Activated T-helper 1 cell treated with Interleukin-2 at 50 U/mL for 16 hours (primary cell): ENCODE results near the gene ACY1.

ENCODE experiments used
- DNase-seq: peaks from one replicate; pipeline ENCODE4 v3.0.0-alpha.2; 2020; ENCODE audit warnings: low read depth

Gene ACY1

DNA sequence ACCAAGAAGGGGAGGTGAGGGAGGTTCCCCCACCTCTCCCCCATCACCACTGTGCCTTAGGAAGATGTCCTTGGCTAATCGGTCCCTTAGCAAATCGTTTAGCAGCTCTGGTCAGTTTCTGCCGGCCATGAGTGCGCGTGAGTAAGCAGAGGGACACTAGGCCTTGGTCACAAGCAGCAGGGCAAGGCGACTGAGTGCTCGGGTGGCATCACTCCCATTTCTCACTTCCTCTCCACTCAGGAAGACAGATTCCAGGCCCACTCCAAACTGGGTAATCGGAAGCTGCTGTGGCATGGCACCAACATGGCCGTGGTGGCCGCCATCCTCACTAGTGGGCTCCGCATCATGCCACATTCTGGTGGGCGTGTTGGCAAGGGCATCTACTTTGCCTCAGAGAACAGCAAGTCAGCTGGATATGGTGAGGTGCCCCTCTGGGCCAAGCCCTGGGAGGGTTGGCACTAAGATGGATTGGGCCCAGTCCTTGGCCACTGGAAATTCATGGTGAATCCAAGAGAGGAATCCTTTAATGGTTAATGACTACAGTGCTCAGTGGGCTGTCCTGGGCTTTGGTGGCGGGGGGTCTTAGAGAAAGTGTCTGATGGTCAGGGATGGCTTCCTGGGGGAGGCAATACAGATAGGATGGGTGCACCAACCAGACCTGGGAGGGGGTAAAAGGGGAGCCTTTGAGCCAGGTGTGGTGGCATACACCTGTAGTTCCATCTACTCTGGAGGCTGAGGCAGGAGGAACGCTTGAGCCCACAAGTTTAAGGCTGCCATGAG lies 37.2 kb upstream of the ACY1 start:
- DNase-seq, result no peak

- no peak for DNase-seq
These were observed 36.5 kb upstream of the ACY1 start for GRCh38 chr3:51946796-51947195.

- no peak for DNase-seq
These were observed 36.0 kb upstream of the ACY1 start for GRCh38 chr3:51947215-51947900.

GRCh38 chr3:51948016-51948580 lies 35.2 kb upstream of the ACY1 start:
- no peak for DNase-seq

GRCh38 chr3:51949121-51949520 lies 34.2 kb upstream of the ACY1 start:
- DNase-seq, result no peak

- DNase-seq, result no peak
These were observed 32.4 kb upstream of the ACY1 start for GRCh38 chr3:51950899-51951298.

DNA sequence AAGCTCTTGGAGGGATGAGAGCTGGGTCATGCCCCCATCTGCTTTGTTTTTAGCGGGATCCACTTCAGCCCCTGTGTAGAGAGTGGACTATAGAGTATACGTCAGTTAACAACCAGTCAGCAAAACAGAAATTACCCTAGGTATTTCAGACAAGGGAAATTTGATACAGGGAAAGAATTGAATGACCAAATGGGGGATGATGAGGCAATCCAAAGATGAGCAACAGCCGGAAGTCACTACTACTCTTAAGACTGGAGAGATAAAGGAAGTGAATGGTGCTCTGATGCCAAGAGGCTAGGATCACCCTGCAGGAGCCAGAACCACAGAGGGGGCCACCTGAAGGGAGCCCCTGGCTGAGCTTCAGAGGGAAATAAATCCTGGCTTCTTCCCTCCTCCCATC lies 29.9 kb upstream of the ACY1 start:
- no peak for DNase-seq

DNA sequence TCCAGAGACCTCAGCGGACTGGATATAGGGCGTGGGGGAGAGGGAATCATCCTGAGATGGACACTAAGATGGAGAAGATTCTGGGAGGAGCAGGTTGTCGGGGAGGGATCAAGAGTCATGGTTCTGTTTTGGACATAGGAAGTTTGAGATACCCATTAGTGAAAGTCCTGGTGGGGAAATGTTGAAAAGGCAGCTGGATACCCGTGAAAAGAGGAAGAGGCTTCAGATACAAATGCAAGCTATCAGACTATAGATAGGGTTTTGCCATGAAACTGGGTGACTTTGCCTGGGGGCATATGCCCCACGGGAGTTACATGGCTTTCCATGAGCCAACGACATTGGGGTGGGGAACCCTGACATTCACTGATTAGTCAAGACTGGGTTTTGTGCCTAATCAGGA lies 29.2 kb upstream of the ACY1 start:
- DNase-seq, result no peak

DNA sequence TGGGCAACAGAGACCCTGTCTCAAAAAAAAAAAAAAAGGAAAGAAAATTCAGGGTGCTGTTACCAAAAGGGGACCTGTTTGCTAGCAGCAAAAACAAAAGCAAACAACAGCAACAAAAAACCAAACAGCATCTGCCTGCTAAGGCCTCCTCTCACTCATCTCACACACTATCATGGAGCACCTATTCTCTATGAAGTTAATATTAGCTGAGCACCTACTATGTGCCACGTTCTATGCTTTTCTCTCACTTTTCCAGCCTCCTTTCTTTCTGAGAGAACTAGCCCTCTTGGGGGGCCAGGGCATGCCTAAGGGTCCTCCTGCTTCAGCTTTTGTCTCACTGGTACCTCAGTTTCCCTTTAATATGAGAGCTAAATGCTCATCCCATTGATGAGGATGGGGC lies 28.6 kb upstream of the ACY1 start:
- DNase-seq, result no peak

GRCh38 chr3:51955175-51955892 lies 28.0 kb upstream of the ACY1 start, which contains the start of gene GPR62:
TSS of gene GPR62 (plus strand) at chr3:51955381. CDS start at chr3:51955653, 272 bp downstream.
- no peak for DNase-seq

DNA sequence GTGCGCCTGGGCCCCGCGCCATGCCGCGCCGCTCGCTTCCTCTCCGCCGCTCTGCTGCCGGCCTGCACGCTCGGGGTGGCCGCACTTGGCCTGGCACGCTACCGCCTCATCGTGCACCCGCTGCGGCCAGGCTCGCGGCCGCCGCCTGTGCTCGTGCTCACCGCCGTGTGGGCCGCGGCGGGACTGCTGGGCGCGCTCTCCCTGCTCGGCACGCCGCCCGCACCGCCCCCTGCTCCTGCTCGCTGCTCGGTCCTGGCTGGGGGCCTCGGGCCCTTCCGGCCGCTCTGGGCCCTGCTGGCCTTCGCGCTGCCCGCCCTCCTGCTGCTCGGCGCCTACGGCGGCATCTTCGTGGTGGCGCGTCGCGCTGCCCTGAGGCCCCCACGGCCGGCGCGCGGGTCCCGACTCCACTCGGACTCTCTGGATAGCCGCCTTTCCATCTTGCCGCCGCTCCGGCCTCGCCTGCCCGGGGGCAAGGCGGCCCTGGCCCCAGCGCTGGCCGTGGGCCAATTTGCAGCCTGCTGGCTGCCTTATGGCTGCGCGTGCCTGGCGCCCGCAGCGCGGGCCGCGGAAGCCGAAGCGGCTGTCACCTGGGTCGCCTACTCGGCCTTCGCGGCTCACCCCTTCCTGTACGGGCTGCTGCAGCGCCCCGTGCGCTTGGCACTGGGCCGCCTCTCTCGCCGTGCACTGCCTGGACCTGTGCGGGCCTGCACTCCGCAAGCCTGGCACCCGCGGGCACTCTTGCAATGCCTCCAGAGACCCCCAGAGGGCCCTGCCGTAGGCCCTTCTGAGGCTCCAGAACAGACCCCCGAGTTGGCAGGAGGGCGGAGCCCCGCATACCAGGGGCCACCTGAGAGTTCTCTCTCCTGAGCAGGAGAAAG lies 27.2 kb upstream of the ACY1 start:
- no peak for DNase-seq

GRCh38 chr3:51957520-51958205 lies 25.7 kb upstream of the ACY1 start:
- no peak for DNase-seq

DNA sequence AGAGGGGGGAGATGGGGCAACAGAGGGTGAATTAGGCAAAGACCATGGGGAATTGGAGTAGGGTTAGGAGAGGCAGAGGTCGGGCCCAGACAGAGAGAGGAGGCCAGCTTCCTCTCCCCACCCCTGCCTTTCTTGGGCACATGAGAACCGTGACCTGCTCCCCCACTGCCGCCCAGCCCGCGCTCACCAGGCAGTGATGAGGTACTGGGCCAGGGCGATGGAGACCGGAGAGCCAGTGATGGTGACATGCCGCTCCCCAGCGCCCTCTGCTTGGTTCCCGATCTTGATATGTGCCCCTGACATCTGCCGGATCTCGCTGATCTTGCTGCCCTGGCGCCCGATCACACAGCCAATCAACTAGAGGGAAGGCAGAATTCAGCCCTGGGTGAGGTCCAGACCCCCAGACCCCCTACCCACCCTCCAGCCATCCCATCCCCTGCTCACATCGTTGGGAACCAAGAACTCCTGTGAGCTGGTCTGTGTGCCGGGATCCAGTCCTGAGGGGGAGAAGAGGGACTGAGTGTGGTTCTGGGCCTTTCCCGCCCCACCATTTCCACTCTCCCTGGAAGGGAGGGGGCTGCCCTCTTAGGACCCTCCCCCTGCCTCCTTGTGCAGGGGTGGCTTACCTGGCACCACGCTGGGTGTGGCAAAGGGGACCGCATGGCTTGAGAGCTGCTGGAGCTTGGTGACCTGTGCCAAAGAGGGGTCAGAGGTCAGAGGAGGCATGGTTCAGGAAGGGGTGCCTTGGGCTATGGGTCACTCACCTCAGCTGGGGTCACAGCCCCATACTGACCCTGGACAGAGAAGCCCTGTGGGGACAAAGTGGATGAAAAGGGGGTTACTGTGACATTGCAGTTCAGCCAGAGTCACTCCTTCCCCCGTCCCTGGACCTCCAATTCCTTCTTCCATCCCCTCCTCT lies 24.5 kb upstream of the ACY1 start:
- DNase-seq, result no peak

GRCh38 chr3:51959651-51960050 lies 23.7 kb upstream of the ACY1 start:
- DNase-seq, result no peak

- DNase-seq, result no peak
These were observed 22.9 kb upstream of the ACY1 start for GRCh38 chr3:51960386-51960785.

- no peak for DNase-seq
These were observed 22.3 kb upstream of the ACY1 start for GRCh38 chr3:51961011-51961410.

DNA sequence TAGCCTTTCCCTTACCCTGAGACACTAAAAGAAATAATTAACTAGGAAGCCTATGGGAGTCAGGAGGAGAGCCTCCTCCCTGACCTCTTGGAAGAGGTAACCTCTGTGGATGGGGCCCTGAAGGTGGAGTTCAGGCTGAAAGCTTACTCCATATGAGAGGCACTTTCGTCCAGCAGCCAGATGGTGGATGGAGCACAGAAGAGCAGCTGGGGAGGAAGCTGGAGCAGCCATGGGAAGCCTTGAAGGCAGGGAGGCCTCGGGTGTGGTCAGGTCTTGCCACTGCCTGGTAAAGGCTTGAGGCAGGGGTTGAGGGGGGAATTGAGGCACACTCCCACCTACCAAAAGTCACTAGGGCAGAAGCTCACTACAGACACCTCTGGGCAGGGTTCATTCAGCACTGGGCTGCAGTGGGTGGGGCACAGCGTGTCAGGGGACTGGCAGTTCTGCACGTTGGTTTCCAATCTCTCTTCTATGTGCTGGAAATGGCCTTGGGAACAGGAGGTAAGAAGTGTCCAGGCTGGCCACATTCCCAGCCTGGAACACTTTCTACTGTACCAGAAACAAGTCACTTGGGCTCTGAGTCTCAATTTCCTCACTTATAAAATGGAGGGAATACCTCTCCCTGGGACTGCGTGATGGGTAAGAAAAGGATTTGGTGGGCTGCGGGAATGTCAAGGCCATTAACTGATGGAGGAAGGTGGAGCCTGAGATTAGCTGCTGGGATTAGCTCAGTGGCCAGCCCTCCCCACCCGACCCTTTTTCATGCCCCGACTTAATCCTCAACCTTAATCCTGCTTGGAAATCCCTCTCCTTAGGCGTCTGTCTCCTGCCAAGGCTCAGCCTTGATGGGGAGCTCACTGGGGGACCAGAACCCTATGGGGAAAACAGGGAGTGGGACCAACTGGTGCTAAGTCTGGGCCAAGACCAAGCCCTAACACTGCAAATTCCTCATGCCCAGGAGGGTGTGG lies 21.4 kb upstream of the ACY1 start:
- no peak for DNase-seq

GRCh38 chr3:51962854-51963530 lies 20.3 kb upstream of the ACY1 start:
- no peak for DNase-seq
